ENCODE results near the gene PARD3.

- TF ChIP-seq SP1 (IDR thresholded peaks at IDR 0.05) (no peak), FOXK2 (IDR thresholded peaks at IDR 0.05) (no peak), FOXM1 (IDR thresholded peaks at IDR 0.05; ENCODE audit: borderline replicate concordance) (no peak), BHLHE40 (IDR thresholded peaks at IDR 0.05; ENCODE audit: borderline replicate concordance) (no peak), HDGF (IDR thresholded peaks at IDR 0.05; ENCODE audit: borderline replicate concordance) (no peak), NFRKB (IDR thresholded peaks at IDR 0.05) (no peak), ARNT (IDR thresholded peaks at IDR 0.05) (no peak), PKNOX1 (IDR thresholded peaks at IDR 0.05) (no peak)
These were observed 234.5 kb downstream of the PARD3 start for GRCh38 chr10:34580643-34581042.
